Smooth muscle cell of the brain vasculature (primary cell): Measurements from ENCODE around the gene SLC17A1.

Source experiments
- DNase-seq: peaks from one replicate; pipeline ENCODE4 v3.0.0-alpha.2; 2012; ENCODE audit warnings: low read depth, low spot score

SLC17A1 gene, protein sequence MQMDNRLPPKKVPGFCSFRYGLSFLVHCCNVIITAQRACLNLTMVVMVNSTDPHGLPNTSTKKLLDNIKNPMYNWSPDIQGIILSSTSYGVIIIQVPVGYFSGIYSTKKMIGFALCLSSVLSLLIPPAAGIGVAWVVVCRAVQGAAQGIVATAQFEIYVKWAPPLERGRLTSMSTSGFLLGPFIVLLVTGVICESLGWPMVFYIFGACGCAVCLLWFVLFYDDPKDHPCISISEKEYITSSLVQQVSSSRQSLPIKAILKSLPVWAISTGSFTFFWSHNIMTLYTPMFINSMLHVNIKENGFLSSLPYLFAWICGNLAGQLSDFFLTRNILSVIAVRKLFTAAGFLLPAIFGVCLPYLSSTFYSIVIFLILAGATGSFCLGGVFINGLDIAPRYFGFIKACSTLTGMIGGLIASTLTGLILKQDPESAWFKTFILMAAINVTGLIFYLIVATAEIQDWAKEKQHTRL

DNA sequence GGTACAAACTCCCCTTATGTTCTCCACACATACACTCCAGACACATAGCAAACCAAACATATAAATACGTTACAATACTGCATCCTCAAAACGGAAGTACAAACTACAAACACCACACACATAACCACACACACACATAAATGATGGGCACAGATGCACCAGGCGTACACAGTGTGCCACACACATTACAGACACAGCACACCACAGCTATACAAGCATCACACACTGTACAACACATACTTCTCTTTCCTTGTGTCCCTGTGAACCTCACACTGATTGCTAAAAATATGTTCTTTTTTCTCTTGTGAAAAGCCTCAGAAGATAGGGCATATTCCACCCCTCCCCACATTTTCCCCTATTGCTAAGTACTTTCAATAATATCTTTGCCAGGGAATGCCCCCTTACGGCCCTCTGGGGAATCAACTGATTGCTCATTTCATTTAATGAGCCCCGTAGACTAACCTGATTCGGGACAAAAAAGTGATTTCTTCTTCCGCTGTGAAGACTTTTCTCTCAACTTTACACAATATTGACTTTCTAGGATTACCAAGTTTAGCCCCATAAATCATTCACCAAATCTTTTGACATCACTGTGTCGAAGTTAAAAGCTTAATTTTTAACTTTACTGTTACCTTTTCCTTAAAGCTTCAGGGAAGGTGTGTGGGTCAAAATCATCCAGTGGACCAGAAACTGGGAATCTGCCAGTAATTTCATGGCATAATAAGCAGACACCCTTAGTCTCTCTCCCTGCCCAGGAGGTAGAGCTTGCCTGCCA lies at the start of gene SLC17A1:
SLC17A1 (minus strand) TSS at position 521 of the 775 bp plus-strand sequence. CDS start 1,495 bp downstream, outside the sequence.
- DNase-seq = no peak

DNA sequence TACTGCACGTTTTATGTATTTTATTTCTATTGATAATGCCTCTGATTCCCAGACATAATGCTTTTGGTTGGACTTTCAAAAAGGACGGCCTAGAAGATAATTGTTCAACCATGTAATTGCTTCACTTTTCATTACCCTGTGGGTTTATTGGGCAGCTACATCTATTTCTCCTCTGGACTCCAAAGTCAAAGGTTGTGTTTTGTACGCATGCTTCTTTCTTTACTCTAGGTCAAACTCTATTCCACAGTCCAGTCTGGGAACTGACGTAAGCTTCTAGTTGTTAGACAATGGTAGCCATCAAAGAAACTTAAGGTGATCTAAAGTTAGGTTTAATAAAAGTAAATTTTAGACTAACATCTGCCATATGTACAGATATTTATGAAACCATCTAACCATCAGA lies 48.7 kb upstream of the SLC17A1 start:
- no peak for DNase-seq

DNA sequence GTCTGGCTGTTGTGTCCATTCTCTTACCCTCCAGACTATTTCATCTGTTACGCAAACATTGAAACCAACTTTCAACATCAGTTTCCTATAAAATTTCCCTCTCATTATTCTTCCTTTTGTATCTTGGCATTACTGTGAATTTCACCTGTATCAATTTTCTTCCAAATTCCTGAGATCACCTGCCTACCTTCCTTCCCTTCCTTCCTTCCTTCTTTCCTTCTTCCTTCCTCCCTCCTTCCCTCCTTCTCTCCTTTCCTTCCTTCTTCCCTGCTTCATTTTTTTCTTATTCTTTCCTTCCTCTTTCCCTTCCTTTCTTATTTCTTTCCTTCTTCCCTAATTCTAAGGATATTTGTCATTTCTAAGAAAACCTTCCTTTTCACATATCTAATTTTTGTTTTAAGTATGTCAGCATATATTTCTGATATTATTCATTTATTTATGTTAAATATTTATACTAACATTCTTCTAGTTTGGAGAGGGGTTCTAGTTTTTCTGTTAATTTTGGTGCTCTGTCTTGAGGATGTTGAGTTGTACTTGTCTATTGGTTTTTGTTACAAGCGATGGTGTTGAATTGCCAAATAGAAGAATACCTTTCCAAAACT lies 47.0 kb upstream of the SLC17A1 start:
- DNase-seq = no peak

DNA sequence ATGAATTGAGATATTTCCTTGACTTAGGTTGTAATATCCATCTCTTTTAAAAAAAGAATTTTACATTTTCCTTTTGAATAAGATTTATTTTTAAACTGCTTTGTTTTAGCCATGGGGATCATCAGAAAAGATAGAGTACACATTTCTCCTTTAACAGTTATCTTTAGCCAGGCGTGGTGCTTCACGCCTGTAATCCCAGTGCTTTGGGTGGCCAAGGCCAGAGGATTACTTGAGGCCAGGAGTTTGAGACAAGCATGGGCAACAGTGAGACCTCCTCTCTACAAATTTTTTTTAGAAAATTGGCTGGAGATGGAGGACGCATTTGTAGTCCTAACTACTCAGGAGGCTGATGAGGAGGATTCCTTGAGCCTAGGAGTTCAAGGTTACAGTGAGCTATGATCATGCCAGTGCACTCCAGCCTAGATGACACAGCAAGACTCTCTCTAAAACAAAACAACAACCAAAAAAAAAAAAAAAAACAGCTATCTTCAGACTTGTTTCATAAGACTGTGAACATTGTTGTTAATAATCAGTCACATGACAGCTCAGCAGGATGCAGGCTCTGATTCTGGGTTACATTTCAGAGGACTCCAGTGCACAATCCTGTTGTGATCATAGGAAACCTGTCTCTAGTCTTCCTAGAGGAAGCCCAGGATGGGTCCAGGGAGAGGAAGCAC lies 44.2 kb upstream of the SLC17A1 start:
- no peak for DNase-seq

DNA sequence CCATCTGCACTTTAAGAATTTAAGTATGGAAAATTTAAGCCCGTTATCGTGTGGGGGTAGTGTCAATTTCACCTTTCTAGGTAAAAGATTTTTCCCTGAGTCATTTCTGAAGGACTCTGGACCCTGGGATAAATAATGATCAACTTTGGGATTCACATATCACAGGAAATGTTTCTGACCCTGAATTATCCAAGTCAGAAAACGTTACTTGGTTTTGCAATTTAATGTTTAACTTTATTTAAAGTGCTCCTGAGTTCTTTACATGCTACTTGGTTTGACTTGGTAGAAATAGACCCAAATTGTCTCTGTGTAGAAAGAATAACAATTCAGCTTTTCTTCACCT lies 43.7 kb upstream of the SLC17A1 start:
- DNase-seq = no peak

DNA sequence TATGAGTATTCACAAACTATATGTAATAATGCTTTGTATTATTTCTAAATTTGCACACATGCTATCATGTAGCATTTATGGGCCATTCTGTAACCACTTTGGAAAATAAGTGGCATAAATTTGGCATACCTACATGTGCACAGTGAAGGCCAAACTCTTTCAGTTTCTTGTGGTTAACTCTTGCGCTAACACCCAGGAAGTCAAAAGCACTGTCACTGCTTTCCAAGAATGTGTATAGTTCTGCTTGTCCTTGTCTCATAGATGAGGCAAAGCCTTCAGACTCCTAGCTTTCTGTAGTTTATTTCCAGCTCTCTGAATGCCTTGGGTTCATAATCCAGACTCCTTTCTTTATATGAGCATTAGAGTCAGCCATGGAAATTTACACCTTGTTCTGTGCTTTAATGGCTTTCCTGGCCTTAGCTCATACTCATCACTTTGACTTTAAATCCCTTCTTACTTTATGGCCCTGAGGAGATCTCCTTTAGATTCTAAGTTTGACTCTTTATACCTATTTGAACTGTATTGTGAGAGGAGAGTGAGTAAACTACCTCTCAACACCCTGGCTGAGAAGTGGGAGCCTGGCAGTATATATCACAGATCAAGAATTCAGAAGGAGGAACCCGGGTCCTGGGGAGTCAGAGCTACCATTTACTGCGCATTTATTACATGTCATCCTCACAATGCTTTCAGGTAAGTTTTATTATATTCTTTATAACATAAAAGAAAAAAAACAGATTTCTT lies 43.1 kb upstream of the SLC17A1 start:
- no peak for DNase-seq

DNA sequence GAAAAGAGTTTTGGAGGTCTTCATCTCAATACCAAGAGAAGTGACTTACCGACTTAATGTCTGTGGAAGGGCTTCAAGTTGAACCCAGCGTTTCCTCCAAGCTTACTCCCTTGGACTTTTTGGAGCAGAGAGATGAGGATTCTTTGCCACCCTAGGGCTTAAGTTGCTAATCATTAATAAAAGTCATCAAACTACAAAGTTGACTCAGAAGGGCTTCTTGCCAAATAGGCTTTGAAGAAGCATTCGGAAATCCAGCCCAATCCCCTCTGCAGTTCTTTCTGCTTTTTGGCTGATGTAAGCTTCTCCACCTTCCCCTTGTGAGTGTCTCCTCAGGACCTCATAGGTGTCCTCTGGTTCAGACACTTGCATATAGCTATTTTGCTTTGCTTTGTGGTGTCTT lies 42.3 kb upstream of the SLC17A1 start, which contains the start of gene SLC17A3:
SLC17A3 (minus strand) TSS at position 126 of the 400 bp plus-strand sequence. CDS start 5,856 bp downstream, outside the sequence.
- no peak for DNase-seq

DNA sequence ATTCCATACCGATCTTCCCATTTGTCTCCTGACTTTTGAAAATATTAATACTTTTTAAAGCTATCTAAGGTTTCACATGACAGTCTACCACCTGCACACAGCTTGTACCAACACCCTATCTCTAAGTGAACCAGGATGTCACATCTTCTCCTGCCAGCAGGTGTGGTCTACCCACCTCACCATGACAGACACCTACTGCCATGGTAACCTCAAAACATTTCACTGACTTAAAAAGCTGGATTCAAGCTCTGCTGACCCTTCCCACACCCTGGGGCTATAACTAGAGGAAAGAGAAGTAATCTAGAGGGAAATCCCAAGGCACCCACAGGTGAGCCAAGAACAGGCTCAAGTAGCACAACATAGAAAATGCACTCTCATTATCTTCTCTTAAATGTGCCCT lies 41.0 kb upstream of the SLC17A1 start:
- DNase-seq = no peak

DNA sequence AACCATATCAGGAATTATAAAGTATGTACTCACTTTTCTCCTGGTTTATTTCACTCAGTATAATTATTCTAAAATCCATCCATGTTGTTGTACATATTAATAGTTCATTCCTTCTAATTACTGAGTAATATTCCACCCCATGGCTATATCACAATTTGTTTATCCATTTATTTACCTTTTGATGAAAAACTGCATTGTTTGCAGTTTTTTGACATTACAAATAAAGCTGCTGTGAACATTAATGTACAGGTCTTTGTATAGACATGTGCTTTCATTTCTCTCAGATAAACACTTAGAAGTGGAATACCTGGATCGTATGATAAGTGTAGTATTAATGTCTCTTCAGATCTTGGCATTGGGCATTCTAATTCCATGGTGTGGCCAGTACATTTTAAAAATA lies 38.0 kb upstream of the SLC17A1 start:
- no peak for DNase-seq

DNA sequence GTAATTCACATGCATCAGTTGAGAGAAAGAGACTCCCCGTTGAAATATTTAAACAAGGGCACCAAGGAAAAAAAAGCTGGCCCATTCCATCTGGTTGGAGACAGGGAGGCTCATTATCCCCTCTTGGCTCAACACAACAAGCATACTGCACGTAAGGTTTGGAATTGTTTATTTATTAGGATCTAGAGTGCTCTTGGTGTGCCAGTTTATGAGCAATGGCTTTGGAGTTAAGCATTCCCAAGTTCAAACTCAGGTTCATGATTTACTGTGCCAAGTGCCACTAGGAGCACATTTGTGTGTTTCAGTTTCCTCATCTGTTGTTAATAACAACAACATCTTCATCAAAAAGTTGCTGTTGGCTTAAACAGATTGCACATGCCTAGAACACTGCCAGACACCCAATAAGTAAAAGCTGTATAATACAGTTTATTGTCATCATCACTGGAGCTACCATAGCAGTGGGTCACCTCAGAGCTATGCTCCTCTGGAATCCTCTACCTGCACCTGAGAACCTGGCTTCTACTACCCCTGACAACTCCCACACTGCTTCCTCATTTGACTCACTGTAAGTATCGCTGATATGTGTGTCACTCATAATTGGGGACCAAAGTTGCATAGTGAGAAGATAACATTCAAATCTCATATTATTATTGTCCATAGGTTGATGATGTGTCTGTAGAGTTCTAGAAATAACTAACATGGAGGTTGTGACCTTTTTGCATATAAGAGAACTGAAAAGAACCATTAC lies 36.8 kb upstream of the SLC17A1 start:
- no peak for DNase-seq

DNA sequence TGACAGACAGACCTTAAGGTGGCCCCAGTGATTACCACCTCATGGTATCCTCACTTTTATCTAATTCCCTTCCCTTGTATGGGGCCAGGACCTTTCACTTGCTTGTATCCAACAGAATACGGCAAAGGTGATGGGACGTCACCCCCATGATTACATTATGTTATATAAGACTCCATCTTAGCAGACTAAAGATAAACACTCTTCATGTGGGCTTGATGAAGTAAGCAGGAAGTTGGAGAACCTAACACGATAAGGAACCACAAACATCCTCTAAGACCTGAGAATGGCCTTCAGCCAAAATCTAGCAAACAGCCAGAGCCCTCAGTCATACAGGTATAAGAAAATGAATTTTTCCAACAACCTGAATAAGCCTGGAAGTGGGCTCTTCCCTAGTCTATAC lies 34.2 kb upstream of the SLC17A1 start:
- DNase-seq = no peak

DNA sequence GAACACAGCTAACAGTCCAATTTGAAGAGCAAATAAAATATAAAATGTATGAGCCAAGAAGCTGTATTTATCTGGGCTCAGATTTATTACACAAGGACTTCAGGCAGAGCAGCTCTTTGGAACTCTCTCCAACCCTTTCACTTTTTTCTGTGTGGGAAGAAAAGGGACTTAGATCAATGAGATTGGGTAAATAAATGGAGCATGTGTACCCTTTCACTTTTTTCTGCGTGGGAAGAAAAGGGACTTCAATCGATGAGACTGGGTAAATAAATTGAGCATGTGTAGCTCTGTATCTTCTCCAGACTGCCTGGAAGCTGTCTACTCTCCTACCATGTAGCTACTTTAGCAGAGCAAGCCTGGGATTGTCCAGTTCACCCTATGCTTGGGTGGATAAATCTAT lies 31.5 kb upstream of the SLC17A1 start:
- DNase-seq = no peak

DNA sequence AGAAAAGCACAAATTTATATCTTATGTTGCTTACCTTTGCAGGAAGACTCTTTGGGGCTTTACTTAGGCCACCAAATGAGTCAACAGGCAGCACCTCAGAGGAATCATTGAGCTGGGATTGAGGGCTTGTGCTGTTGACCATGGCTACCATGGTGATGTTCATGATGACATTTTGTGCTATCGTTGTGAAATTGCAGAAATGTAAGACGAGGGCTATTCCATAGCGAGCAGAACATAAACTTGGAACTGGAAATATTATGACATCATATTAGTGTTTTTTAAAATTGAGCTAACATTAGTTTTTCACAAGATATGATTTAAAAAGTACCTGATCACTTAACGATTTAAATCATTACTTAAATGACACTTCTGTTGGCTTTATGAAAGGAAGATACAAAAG lies 30.3 kb upstream of the SLC17A1 start:
- no peak for DNase-seq

DNA sequence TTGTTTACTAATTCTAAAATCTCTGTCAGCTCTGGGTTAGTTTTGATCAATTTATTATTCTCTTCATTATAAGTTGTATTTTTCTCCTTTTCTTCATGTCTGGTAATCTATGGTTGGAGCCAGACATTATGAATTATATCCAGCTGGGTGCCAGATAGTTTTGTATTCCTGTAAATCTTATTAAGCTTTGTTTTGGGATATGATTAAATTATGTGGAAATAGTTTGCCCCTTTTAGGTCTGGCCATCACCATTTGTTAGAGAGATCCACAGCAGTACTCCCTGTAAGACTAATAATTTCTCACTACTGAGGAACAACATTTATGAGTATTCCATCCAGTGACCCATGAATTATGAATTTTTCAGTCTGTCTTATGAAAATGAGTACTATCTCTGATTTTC lies 20.9 kb upstream of the SLC17A1 start:
- no peak for DNase-seq

DNA sequence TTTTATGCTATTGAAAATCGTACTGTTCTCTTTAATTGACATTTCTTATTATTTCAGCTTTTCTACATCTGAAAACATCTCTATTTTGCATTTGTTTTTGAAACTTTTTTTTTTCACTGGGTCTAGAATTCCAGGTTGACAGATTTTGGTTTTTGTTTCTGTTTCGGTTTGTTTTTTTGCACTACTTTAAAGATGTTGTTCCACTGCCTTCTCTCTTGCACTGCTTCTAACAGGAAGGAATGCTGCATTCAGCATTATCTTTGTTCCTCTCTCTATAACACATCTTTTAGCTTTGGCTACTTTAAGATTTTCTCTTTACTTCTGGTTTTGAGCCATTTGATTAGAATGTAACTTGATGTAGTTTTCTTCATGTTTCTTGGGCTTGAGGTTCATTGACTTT lies 20.1 kb upstream of the SLC17A1 start:
- DNase-seq = no peak

DNA sequence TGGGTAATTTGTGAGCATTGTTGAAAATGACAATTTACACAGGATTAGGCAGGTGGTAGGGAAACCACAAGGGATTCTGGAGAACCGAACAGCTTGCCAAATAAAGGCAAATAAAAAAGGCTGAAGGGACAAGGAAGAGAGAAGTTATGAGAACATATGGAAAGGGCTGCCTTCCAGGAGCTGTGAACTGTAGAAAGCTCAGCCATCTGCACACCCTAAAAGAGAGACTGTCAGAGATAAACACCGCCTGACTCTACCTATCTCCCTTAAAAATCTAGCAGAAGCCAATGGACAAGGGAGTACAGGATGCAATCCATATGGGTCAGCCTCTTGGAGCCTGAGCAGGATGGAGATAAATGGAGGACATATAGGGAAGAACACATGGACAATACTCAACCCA lies 12.7 kb upstream of the SLC17A1 start:
- DNase-seq = no peak

DNA sequence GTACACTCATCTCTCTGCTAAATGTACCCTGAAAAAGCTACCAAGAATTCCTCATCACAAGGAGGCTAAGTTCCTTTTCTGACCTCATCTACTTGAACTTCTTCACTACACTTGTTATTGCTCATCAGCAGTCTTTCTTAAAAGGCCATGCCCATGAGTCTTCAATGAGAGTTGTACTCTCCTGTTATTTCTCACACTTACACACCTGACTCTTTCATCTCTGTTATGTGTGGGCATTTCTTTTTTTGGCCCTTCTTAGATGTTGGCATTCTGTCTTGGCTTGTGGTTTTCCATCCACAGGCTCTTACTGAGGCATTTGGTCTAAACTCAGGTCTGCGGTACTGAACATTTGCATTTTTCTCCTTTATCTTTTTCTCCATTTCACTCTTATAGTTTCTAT lies 10.7 kb upstream of the SLC17A1 start:
- no peak for DNase-seq

DNA sequence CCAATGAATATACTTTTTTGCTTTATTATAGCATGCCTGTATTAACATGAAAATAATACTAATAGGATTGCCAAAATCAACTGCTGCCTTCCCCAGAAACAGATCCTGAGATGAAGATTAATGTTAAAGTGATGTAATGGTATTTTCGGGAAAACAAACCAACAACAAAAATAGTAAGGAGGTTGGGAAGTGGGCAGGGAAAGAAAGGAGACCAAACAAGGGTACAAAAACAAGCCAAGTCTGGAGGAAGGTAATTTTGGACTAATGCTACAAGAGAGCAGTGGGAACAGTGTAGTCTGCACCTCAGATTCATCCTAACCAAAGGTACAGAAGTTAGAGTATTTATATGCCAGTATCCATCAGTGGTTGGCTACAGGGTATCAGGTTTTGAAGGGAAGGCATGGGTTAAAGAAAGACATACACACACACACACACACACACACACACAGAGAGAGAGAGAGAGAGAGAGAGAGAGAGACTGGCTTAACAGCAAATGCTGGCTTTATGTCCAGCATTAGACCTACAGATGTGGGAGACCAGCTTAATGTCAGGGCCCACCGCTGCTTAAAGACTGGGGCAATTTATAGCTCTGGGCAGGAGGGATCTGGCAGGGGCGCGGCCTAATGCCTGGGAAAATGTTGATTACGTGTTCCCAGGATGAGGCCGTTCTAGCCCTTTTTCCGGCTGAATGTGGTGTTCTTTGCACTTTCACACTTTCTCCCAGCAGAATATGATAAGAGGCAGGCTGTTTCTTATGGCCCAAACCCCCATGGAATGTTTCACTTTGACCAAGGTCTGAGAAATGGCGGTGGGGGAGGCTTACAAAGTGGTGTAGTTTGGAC lies 3.8 kb upstream of the SLC17A1 start:
- no peak for DNase-seq

DNA sequence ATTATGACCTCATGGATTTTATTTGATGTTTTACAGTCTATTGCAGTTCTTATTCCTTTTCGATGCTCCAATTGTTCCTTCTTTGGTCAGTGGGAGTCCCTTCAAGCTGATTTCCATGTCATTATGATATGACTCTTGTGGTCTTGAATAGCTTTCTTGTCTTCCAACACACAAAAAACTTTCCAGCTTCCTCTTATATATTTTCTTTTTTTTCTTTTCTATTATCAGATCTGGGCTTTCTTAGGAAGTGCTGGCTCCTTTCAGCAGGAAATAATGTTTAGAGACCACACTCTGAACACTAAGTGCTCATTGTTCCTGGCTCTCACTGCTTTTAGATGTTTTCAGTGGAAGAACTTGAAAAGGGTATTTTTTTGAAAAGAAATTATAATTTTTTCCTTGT lies 3.1 kb upstream of the SLC17A1 start:
- DNase-seq = no peak

DNA sequence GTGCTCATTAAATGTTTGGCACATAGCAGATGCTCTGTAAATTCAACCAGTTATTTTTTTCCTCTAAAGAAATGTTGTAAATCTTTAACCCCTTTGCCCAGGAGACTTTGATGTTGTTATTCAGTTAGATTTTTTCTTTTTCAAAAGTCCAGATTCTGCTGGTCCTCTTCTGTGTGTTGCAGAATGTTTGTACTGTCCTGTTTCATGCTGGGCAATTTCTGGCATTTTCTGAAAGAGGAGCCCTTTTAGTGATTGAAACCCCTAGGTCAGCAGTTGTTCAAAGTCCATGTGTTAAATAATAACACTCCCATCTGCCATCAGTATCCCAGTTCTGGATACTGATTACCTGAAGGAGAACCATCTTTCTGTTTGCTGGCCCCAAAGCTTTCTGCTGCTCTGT lies 1.3 kb upstream of the SLC17A1 start:
- no peak for DNase-seq
